Activated CD4-positive, alpha-beta T cell treated with anti-CD3 and anti-CD28 coated beads for 36 hours (primary cell): ENCODE results near the gene HSPA4. TPM values are rescaled to one million over a fixed set of nuclear protein-coding genes. Genes with fewer than 3 reads are reported as not detected.

Experiments used
- total RNA-seq, 2 experiments: library from RNA; stranded (reverse); gene quantifications; one replicate each; pipeline ENCODE4 v1.2.3, GENCODE V29; 2021

HSPA4 gene
- total RNA-seq, 2 experiments from 2014 or later, result 243 to 268 TPM

Other genes with a start within 250 kb of the HSPA4 start
- gene SOWAHA, start 238.7 kb upstream of the HSPA4 start, total RNA-seq, result under 1 TPM in 1 of 2 experiments, not detected in 1; 0.05 TPM
- gene SHROOM1, start 221.4 kb upstream of the HSPA4 start, total RNA-seq, result under 1 TPM; 0.63 to 0.89 TPM
- gene GDF9, start 185.5 kb upstream of the HSPA4 start, total RNA-seq, result under 1 TPM; 0.41 to 0.69 TPM
- 100 to 1,000 TPM; 299 to 537 TPM for gene UQCRQ, start 185.4 kb upstream of the HSPA4 start, total RNA-seq
- 1 to 10 TPM; 2.5 to 3.1 TPM for gene LEAP2, start 178.3 kb upstream of the HSPA4 start, total RNA-seq
- 10 to 100 TPM; 20.9 to 29.3 TPM for gene AFF4, start 88.4 kb upstream of the HSPA4 start, total RNA-seq
- gene ZCCHC10, start 25.5 kb upstream of the HSPA4 start, total RNA-seq, result 10 to 100 TPM; 25.7 to 32.2 TPM